Measurements from ENCODE around the gene XXYLT1. TPM values are rescaled to one million over a fixed set of nuclear protein-coding genes. Genes with fewer than 3 reads are reported as not detected.

Gene XXYLT1
- total RNA-seq, 4 donors from 2014 or later: 9.7 to 30.1 (median 17.7) TPM

GRCh38 chr3:195105389-195105788, 165.6 kb downstream of the XXYLT1 start:
- DNase-seq (ENCODE audit: low spot score in 2 of 2): no peak
- TF ChIP-seq, protein P1, sequence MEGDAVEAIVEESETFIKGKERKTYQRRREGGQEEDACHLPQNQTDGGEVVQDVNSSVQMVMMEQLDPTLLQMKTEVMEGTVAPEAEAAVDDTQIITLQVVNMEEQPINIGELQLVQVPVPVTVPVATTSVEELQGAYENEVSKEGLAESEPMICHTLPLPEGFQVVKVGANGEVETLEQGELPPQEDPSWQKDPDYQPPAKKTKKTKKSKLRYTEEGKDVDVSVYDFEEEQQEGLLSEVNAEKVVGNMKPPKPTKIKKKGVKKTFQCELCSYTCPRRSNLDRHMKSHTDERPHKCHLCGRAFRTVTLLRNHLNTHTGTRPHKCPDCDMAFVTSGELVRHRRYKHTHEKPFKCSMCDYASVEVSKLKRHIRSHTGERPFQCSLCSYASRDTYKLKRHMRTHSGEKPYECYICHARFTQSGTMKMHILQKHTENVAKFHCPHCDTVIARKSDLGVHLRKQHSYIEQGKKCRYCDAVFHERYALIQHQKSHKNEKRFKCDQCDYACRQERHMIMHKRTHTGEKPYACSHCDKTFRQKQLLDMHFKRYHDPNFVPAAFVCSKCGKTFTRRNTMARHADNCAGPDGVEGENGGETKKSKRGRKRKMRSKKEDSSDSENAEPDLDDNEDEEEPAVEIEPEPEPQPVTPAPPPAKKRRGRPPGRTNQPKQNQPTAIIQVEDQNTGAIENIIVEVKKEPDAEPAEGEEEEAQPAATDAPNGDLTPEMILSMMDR (IDR thresholded peaks at IDR 0.05): no peak
- no peak for TF ChIP-seq POLR2A (IDR thresholded peaks at IDR 0.05)
- no peak overlapping the region for H3K4me3 ChIP-seq (ENCODE audit: low read depth, poor library complexity, severe bottlenecking)
- 84 to 87% methylated on average over 13 of the region's 13 CpGs for WGBS, 2 donors
- intact Hi-C loops (cut with DNase I; ENCODE audit: low total_unique reads): loop anchor here (5.0 to 10.0 kb wide), 2 partner anchors 149 to 423 kb away; no protein-coding TSS in a partner anchor

GRCh38 chr3:195104340-195104739, 166.6 kb downstream of the XXYLT1 start:
- WGBS, 2 donors: 90 to 94% methylated on average over 8 of the region's 8 CpGs
- intact Hi-C loops (cut with DNase I; ENCODE audit: low total_unique reads): loop anchor here (10.0 kb wide), 1 partner anchor 150 kb away; no protein-coding TSS in a partner anchor
- H3K4me3 ChIP-seq (ENCODE audit: low read depth, poor library complexity, severe bottlenecking): no peak overlapping the region
- no peak for TF ChIP-seq POLR2A (IDR thresholded peaks at IDR 0.05)
- TF ChIP-seq, protein P1 (IDR thresholded peaks at IDR 0.05): no peak
- DNase-seq (ENCODE audit: low spot score in 2 of 2): no peak

GRCh38 chr3:195103623-195104022, 167.3 kb downstream of the XXYLT1 start:
- no peak overlapping the region for H3K4me3 ChIP-seq (ENCODE audit: low read depth, poor library complexity, severe bottlenecking)
- WGBS, 2 donors: 83 to 89% methylated on average over 2 of the region's 2 CpGs
- intact Hi-C loops (cut with DNase I; ENCODE audit: low total_unique reads): loop anchor here (10.0 kb wide), 1 partner anchor 151 kb away; no protein-coding TSS in a partner anchor
- no peak for DNase-seq (ENCODE audit: low spot score in 2 of 2)
- TF ChIP-seq, protein P1 (IDR thresholded peaks at IDR 0.05): no peak
- TF ChIP-seq POLR2A (IDR thresholded peaks at IDR 0.05): no peak

GRCh38 chr3:195102609-195103467, 168.1 kb downstream of the XXYLT1 start:
- no peak overlapping the region for H3K4me3 ChIP-seq (ENCODE audit: low read depth, poor library complexity, severe bottlenecking)
- DNase-seq (ENCODE audit: low spot score in 2 of 2): peak in 1 of 2 donors; percentile 52
- intact Hi-C loops (cut with DNase I; ENCODE audit: low total_unique reads): loop anchor here (10.0 kb wide), 1 partner anchor 152 kb away; no protein-coding TSS in a partner anchor
- no peak for TF ChIP-seq POLR2A (IDR thresholded peaks at IDR 0.05)
- TF ChIP-seq, protein P1 (IDR thresholded peaks at IDR 0.05): no peak
- 73% methylated on average over 32 of the region's 32 CpGs for WGBS, 2 donors

- intact Hi-C loops (cut with DNase I; ENCODE audit: low total_unique reads): loop anchor here (10.0 kb wide), 1 partner anchor 153 kb away; no protein-coding TSS in a partner anchor
- no peak overlapping the region for H3K4me3 ChIP-seq (ENCODE audit: low read depth, poor library complexity, severe bottlenecking)
- TF ChIP-seq, protein P1 (IDR thresholded peaks at IDR 0.05): no peak
- TF ChIP-seq POLR2A (IDR thresholded peaks at IDR 0.05): no peak
- 84 to 88% methylated on average over 13 of the region's 13 CpGs for whole genome bisulfite sequencing, 2 donors
- no peak for DNase-seq (ENCODE audit: low spot score in 2 of 2)
Measured at GRCh38 chr3:195101927-195102608, 168.9 kb downstream of the XXYLT1 start.
